Testis (tissue), 2 donors: ENCODE measurements around the gene CDH4.

Experiments
- CTCF ChIP-seq, 3 experiments: fragments of 450-650 bp in 2 of 3; fragments of 200-600 bp in 1 of 3; sonication (generic) in 1 of 3; IDR thresholded peaks; one replicate each; pipeline ENCODE4 v1.5.1; 2016 to 2019; ENCODE audit warnings: antibody characterized with exemption in 3 of 3, mild to moderate bottlenecking in 2 of 3, moderate library complexity in 1 of 3
- POLR2A ChIP-seq: fragments of 450-650 bp; IDR thresholded peaks from one replicate; pipeline ENCODE4 v1.6.1; 2017; ENCODE audit warnings: antibody characterized with exemption, mild to moderate bottlenecking, moderate library complexity

- TF ChIP-seq CTCF (IDR thresholded peaks at IDR 0.05) = no peak
- no peak for TF ChIP-seq POLR2A
These were observed 15.2 kb downstream of the CDH4 start for GRCh38 chr20:61267241-61267640.
